GM18870 (cell line): ENCODE results near the gene DST.

Experiments used
- ATAC-seq: cut with Tn5 transposase; IDR thresholded peaks from one replicate; pipeline ENCODE4 v1.9.1; 2021; ENCODE audit warnings: moderate library complexity; ENCODE audit not compliant: unreplicated experiment

The DST gene

GRCh38 chr6:56444855-56445254 is 197.8 kb downstream of the DST start:
- no peak for ATAC-seq

- no peak for ATAC-seq
Observed at GRCh38 chr6:56440551-56440981, 202.1 kb downstream of the DST start.

GRCh38 chr6:56437171-56437900 is 205.4 kb downstream of the DST start:
- ATAC-seq: no peak

GRCh38 chr6:56435754-56436153 is 206.9 kb downstream of the DST start:
- no peak for ATAC-seq

GRCh38 chr6:56435326-56435725 is 207.4 kb downstream of the DST start:
- ATAC-seq: no peak

GRCh38 chr6:56434606-56435005 is 208.1 kb downstream of the DST start:
- no peak for ATAC-seq

- no peak for ATAC-seq
Observed at GRCh38 chr6:56433119-56433518, 209.6 kb downstream of the DST start.

- no peak for ATAC-seq
Observed at GRCh38 chr6:56432194-56432593, 210.5 kb downstream of the DST start.

GRCh38 chr6:56430629-56431600 is 211.8 kb downstream of the DST start:
- no peak for ATAC-seq

- no peak for ATAC-seq
Observed at GRCh38 chr6:56424542-56425083, 218.1 kb downstream of the DST start.

GRCh38 chr6:56424064-56424463 is 218.6 kb downstream of the DST start:
- no peak for ATAC-seq

GRCh38 chr6:56420296-56420695 is 222.4 kb downstream of the DST start:
- ATAC-seq: no peak

- no peak for ATAC-seq
Observed at GRCh38 chr6:56419191-56419590, 223.5 kb downstream of the DST start.

GRCh38 chr6:56417823-56418222 is 224.9 kb downstream of the DST start:
- ATAC-seq: no peak

GRCh38 chr6:56416247-56416646 is 226.4 kb downstream of the DST start:
- no peak for ATAC-seq

GRCh38 chr6:56408976-56409375 is 233.7 kb downstream of the DST start:
- ATAC-seq: no peak
